ENCODE data around the gene SPAG4.

DNA sequence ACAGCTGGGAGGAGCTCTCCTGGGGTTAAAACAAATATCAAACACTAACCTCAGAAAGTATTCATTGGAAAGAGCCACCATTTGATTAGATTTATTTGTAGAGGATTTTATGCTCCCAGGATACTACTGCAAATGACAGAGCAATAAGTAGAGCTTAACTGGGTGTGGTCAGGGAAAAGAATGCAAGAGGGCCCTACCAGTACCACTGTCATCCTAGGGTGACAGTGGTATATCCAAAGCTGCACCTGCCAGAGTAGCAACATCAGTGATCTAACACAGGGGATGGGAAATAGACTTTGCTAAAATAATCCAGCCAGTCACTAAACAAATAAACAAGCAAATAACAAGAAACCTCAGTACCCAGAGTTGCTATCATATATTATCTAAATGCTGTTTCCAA, 44.1 kb upstream of the SPAG4 start:
- TF ChIP-seq, protein P1, sequence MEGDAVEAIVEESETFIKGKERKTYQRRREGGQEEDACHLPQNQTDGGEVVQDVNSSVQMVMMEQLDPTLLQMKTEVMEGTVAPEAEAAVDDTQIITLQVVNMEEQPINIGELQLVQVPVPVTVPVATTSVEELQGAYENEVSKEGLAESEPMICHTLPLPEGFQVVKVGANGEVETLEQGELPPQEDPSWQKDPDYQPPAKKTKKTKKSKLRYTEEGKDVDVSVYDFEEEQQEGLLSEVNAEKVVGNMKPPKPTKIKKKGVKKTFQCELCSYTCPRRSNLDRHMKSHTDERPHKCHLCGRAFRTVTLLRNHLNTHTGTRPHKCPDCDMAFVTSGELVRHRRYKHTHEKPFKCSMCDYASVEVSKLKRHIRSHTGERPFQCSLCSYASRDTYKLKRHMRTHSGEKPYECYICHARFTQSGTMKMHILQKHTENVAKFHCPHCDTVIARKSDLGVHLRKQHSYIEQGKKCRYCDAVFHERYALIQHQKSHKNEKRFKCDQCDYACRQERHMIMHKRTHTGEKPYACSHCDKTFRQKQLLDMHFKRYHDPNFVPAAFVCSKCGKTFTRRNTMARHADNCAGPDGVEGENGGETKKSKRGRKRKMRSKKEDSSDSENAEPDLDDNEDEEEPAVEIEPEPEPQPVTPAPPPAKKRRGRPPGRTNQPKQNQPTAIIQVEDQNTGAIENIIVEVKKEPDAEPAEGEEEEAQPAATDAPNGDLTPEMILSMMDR (IDR thresholded peaks at IDR 0.05; ENCODE audit: insufficient read depth, low read depth, low read length): no peak
- TF ChIP-seq EZH2 (IDR thresholded peaks at IDR 0.05; ENCODE audit: insufficient read depth, low read length): no peak

Data from astrocyte (in vitro differentiated cells and primary cell).